Upper lobe of left lung (tissue), 4 donors: ENCODE data around the gene RASSF3.

Experiments
- EP300 ChIP-seq, 4 donors: sonication (generic); formaldehyde crosslinking; IDR thresholded peaks; one replicate each; pipeline ENCODE4 v1.5.1; 2017; ENCODE audit warnings: antibody characterized with exemption in 4 of 4, control low read depth in 2 of 4
- POLR2A ChIP-seq, 4 donors: fragments of 450-650 bp; IDR thresholded peaks; one replicate each; pipeline ENCODE4 v1.5.1; 2016 to 2017; ENCODE audit warnings: antibody characterized with exemption in 4 of 4, mild to moderate bottlenecking in 2 of 4
- POLR2AphosphoS5 ChIP-seq, 2 donors: sonication (generic); formaldehyde crosslinking; IDR thresholded peaks; one replicate each; pipeline ENCODE4 v1.5.1; 2017; ENCODE audit warnings: antibody characterized with exemption in 2 of 2
- TF ChIP-seq, protein P1 (sequence below), 6 experiments: fragments of 450-650 bp in 4 of 6; fragments of 200-600 bp in 2 of 6; sonication (generic) in 2 of 6; IDR thresholded peaks; one replicate each; pipeline ENCODE4 v1.5.1; 2016 to 2019; ENCODE audit warnings: antibody characterized with exemption in 6 of 6

DNA sequence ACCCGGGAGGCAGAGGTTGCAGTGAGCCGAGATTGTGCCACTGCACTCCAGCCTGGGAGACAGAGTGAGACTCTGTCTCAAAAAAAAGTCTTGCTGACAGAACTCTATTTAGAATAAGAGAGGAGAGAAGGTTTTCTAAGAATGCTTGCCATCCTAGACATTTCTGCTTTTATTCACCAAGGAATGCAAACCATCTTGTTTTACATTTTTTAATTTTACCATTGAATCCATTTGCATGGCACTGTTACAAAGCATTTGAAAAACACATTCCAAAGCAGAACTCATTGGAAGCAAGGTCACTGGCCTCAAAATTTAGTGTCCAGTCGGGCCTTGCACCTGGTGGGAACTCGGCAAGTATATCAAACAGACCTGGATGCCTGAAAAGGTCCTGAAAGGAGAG, 44.2 kb upstream of the RASSF3 start:
- TF ChIP-seq, protein P1, sequence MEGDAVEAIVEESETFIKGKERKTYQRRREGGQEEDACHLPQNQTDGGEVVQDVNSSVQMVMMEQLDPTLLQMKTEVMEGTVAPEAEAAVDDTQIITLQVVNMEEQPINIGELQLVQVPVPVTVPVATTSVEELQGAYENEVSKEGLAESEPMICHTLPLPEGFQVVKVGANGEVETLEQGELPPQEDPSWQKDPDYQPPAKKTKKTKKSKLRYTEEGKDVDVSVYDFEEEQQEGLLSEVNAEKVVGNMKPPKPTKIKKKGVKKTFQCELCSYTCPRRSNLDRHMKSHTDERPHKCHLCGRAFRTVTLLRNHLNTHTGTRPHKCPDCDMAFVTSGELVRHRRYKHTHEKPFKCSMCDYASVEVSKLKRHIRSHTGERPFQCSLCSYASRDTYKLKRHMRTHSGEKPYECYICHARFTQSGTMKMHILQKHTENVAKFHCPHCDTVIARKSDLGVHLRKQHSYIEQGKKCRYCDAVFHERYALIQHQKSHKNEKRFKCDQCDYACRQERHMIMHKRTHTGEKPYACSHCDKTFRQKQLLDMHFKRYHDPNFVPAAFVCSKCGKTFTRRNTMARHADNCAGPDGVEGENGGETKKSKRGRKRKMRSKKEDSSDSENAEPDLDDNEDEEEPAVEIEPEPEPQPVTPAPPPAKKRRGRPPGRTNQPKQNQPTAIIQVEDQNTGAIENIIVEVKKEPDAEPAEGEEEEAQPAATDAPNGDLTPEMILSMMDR (IDR thresholded peaks at IDR 0.05): no peak
- TF ChIP-seq POLR2AphosphoS5 (IDR thresholded peaks at IDR 0.05) (no peak), POLR2A (IDR thresholded peaks at IDR 0.05) (no peak), EP300 (IDR thresholded peaks at IDR 0.05) (no peak)
